ENCODE data around the gene AIG1.

The AIG1 gene

DNA sequence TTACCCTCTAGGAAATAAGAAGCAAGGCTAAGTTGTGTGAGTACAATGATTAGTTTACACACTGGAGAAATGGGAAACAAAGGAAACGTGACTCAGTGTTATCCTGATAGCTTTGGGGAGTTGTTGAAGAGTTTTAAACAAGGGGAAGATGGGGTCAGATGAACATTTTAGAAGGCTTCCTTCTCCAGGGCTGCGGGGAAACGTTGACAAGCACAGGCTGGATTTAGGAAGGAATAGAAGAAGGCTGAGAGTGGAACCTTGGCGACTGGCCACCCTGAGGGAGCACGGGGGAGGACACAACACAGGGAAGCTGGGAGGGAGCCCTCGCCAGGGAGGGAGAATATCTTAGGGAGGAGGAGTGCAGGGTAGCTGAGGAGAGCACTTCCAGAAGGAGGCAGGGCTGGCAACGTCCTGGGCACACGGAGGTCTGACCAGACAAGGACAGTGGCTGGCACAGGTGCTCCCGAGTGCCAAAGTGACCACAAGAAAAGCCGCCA lies 134.7 kb downstream of the AIG1 start:
- no peak for DNase-seq (ENCODE audit: low read depth in 2 of 2)

DNA sequence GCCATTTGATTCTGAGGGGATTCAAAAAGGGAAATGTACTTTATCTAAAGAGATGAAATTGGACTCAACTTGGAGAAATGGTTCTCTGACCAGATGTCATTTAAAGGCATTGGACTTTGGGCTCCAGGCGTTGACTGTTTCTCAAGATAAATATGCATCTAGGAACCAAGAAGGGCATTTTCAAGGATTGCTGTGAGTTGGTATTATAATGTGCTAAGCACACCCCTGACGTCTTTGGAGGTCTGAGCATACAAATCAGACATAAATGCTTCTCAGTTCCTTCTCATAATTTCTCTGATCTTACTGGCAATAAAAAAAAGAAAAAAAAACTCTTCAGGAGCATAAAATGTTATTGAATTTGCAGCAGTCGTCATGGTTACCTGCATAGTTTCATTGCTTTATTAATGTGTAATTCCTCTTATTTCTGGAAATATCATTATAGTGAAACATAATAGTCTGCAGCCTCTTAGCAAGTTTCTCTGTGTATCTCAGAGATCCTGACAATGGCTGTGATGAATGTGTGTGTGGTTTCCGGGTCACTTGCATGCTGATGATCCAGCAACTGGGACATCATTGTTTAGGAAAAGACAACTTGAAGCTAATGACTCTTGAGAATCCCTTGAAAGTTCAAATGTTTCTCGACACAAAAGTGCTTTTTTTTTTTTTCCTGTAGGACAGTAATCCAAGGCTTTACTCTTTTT lies 136.0 kb downstream of the AIG1 start:
- no peak for DNase-seq (ENCODE audit: low read depth in 2 of 2)

DNA sequence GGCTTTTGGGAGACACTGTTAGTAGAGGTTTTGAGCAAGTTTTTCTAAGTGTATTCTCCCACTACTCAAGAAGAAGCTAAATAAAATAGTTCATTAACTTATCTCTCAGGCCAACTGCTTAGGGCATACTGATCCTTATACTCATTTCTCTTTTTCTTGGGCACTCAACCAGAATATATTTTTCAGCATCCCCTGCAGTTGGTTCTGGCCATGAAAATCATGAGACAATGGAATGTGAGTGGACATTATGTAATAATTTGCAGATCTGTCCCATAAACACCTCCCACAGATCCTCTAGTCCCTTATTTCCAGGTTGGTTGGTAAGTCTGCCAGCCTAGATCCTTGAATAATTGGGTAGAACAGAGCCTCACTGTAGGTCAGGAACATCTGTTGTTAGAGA lies 136.7 kb downstream of the AIG1 start:
- DNase-seq (ENCODE audit: low read depth in 2 of 2) = no peak

DNA sequence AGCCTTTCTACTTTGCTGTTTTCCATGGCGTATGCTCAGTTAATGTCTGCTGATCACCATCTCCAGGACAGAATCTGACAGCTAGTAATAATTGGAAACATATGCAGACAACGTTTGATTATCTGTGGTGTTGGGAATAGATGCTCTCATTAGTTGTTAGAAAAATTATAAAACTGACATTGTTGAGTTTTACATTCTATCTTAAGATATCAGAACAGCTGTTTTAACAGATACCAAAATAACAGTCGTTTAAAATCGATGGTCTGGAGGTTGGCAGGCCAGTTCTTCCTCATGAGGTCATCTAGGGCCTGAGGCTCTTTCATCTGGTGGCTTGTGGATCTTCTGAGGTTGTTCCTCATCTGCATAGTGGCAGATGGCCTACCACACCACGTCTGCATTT lies 137.6 kb downstream of the AIG1 start:
- DNase-seq (ENCODE audit: low read depth in 2 of 2) = no peak

DNA sequence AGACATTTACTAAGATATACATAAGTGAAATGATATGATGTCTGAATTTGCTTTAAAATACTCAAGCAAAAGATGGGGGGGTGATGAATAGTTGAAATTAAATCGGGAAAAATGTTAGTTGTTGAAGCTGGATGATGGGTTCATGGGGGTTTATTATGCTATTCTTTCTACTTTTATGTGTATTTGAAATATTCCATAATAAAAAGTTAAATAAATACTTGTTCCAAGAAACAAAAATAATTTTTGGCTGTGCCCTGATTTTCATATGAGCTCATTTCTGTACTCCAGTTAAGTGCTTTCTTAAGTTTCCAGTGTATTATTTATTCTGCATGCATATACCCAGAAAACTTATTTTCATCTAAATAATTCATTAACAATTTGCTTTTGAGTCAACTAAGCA lies 138.6 kb downstream of the AIG1 start:
- DNase-seq (ENCODE audit: low read depth in 2 of 2) = no peak

DNA sequence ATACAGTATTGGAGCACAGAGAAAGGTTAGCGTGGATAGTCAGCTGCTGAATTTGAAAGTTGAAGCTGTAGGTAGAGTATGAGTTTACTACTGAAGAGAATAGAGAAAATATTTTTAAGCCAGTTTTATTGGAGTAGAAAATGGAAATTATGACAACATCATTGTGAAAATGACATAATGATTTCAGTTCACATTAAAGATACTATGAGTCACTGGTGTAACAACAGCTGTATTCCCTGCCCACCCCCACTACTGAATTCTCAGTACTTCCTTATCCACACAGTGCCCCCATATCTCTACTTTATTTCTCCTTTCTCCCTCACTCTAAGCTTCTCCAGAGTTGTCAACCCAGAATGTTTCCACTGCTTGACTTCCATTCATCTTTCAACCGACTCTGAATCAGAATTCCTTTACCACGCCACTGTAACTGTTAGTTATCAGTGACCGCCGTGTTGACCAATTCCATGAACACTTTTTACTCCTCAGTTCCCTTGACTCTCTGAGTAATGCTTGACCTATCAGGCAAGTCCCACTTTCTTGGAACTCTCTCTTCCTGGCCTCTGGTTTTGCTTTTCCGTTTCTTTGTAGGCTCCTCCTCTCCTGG lies 139.6 kb downstream of the AIG1 start:
- DNase-seq (ENCODE audit: low read depth in 2 of 2) = no peak

DNA sequence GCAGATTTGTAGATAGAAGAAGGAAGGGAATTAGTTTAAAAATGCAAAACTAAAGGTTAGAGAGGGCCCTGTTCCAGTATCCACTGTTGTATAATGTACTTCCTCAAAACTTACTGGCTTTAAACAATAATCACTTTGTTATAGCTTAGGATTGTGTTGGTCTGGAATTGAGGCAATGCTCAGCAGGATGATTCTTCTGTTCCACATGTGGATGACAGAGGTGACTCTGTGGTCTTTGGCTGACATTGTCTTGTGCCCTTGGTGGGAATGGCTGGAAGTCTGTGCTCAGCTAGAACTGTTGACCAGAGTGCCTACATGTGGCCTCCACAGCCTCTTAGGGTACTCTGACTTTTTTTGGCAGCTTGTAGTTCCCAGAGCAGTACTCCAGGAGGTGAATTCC lies 143.4 kb downstream of the AIG1 start:
- no peak for DNase-seq (ENCODE audit: low read depth in 2 of 2)

DNA sequence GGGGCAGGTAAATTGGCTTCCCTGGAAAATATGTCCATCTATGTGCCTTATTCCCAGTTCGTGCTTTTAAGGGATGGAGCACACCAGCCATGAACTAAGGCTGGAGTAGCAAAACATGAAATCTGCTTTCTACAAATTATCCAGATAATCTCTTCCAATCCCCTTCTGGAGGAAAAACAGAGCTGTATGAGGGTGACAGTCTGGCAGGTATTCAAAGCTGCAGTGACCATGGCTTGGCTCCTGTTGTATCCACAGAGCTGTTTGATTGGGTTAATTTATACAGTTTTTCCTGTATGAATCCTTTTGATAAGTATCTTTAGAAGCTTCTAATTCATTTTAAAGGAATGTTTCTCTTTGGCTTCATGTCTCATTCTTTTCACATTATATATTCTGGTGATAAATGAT lies 144.4 kb downstream of the AIG1 start:
- no peak for DNase-seq (ENCODE audit: low read depth in 2 of 2)

DNA sequence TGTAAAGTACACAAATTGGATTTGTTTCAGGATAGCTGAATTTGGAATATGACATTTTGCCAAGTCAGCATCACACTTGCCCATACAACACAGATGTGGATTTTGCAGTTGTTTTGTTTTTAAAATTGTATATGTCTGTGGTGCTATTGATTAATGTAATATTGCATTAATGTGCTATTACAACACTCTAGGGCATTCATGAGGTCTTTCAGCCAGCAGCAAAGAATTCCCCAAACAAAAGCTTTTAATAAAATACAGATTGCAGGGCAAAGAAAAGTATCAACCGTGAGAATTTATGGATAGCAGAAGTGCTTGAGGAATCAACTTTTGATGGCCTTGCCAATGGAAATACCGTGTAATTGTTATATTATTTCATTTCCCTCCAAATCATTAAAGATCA lies 144.9 kb downstream of the AIG1 start:
- no peak for DNase-seq (ENCODE audit: low read depth in 2 of 2)

DNA sequence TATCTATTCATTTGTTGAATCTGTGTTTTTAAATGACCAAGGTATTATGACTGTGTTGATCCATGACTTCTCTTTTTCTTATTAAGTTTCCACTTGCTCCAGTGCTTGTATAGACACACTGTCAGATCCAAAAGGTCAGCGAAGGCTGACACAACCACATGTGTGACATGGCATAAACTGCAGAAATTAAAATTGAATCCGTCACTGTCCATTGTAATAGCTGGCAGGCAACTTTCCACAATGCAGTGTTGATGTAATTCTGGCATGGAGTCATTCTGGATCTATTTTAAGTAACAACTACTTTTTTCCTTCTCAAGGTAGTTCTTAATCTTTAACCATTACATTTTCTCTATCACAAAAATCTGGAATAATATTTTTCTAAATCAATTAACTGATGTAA lies 145.3 kb downstream of the AIG1 start:
- DNase-seq (ENCODE audit: low read depth in 2 of 2) = no peak

DNA sequence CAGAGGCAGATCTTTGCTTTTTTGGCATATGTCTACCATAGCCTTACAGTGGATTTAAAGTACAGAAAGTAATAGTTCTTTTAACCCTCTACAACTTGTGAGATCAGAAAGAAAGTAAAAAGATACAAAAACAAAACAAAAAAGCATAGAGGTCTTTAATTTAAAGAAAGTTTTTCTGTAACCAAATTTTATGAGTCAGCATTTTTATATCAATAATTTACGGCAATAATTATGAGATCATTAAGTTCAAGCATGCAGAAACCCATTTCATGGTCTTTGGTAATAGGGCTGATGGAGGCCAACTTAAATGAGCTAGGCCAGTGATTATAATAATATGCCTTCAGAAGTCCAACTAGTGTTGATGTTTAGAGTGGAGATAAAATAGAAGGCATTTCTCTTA lies 145.9 kb downstream of the AIG1 start:
- DNase-seq (ENCODE audit: low read depth in 2 of 2) = no peak

DNA sequence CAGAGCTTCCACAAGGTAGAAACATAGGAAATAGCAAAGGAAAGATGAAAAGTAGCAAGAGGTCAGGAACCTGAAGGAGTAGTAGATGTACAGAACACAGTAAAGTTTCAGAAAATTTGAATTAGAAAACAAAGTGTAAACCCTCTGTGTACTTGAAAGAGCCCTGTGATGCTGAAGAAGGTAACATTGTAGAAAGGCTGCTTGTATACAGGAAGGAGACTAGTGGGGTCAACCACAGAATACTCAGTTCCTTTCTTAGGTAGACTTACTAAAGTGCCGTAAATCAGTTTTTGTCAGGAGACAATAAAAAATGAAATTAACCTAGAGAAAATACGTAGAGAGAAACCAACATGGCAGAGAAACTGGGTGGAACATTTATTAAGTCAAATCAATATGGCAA lies 149.7 kb downstream of the AIG1 start:
- no peak for DNase-seq (ENCODE audit: low read depth in 2 of 2)

DNA sequence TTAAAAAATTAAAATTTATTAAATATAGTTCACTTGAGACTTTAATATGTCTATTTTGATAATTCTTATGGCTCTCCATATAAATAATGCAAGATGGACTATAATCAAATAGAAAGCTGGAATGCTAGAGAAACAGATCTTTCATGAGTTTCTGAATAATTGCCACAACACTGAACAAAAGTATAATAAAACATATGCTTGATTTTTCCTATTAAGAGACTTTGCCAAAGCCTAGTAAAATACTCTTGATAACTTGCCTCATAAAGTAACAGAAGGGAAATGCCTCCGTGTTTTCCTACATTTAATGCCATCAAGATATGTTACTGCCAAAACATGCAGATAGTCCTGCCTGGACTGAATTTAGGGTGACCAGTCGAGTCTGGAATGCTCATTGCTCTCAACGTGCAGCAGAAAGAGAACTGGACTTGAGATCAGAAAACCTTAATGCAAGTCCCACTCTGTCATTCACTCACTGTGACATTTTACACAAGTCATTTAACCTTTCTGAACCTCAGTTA lies 153.2 kb downstream of the AIG1 start:
- no peak for DNase-seq (ENCODE audit: low read depth in 2 of 2)

DNA sequence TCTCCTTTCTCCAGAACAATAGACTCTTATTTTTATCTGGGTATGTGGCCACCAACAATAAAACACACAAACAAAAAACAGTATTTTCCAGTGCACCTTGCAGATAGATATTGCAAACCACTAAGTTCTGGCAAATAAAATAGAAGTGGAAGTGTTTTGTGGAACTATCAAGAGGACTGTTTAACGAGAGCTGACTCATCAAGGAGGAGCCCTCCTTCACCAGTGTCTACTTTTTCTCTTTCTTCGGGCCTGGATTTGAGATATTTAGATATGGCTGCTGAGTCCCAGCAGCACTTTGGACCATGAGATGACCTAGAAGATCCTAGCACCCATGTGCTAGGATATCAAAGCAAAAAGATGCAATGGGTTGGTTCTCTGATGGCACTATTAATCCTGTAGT lies 154.7 kb downstream of the AIG1 start:
- no peak for DNase-seq (ENCODE audit: low read depth in 2 of 2)

DNA sequence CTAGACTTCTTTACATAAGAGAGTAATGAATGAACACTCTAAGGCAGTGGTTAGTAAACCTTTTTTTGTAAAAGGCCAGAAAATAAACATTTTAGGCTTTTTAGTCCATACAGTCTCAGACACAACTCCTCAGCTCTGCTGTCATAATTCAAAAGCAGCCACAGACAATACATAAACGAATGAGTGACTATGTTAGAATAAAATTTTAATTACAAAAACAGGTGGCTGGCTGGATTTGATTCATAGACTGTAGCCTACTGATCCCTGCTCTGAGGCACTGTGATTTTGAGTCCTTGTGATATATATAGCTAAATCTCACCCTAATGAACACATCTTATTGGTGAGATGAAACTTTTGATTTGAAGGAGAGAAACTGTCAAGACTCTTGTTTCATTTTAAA lies 155.1 kb downstream of the AIG1 start:
- DNase-seq (ENCODE audit: low read depth in 2 of 2) = no peak

DNA sequence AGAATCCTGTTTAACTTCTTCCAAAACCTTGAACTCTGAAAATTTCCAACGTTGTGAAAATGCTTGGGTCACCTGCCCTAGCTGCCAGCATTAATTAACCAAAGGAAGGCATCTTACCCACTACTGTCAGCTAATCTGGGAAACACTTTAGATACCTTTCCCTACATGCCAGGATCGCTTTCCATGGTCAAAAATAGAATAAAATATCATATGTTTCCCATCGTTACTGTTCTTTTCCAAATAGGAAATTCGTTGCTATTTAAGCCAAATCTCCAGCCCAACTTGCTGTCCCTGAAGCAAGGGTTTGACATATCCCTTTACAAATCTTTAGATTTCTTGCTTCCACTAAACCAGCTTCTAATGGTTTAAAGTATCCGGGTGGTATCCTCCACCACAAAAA lies 157.5 kb downstream of the AIG1 start:
- no peak for DNase-seq (ENCODE audit: low read depth in 2 of 2)

DNA sequence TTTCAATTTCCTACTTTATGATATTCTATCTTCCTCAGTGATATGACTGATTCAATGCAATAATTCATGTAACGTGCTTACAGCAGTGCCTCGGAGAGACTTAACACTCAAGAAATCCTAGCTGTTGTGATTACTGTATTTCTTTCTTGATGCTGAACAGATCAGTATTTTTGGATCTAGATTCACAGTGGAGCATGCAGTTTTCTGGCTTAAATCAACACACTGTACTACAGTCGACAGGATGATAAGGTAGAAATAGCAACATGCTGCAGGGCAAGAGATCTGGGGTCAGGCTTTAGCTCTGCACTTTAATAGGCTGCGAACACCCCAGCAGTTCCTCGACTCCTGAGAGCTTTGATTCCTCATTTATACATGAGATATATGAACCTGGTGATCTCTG lies 161.0 kb downstream of the AIG1 start:
- no peak for DNase-seq (ENCODE audit: low read depth in 2 of 2)

DNA sequence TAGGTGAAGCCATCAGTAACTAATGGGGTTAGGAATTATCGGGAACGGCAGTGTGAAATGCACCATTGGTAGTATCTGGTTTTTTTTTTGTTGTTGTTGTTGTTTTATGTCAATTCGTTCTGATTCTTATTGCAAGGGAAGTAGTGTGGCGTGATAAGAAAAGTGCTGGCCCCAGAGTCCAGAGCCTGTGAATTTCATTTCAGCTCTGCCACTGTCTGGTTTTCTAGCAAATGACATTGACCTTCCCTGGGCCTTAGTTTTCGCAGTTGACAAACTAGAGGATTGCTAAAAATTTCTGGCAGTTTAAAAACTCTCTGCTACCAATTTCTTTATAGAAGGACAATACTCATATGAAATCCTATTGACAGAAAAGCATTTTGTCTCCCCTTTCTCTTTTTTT lies 161.6 kb downstream of the AIG1 start:
- DNase-seq (ENCODE audit: low read depth in 2 of 2) = no peak

DNA sequence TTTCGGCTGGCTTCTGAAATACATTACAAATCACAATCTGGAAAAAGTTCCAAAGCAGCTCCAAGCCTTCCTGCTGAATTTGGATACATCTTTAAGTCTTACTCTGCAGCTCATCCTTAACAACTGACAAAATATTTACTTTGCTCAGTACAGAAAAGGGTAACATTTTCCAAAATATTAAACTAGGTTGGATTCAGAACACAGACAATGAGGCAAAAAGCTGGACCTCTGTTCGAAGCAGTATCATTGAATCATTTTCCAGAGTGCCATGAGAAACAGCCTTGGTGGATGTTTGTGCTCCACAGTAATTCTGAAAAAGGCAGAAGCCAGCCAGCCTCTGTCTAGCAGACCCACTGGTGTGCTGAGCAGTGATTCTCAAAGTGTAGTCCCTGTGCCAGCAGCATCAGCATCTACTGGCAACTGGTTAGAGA lies 162.1 kb downstream of the AIG1 start:
- no peak for DNase-seq (ENCODE audit: low read depth in 2 of 2)

DNA sequence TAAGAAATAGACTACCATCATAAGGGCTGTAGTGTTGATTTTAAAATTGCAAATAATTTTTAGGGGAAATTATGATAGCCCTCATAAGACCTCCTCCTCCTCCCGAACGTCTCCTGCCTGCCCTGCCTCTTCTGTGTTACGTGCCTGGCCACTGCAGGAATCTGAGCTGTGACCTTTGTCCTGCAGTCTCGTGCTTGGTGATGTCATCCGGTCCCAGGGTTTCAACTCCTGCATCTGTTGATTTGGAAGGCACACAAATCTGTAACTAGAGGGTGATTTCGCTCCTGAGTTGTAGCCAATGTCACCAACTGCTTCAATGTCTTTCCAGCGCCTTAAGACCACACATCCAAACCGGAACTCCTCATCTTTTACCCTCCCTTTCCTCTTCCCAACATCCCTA lies 163.2 kb downstream of the AIG1 start:
- no peak for DNase-seq (ENCODE audit: low read depth in 2 of 2)

DNA sequence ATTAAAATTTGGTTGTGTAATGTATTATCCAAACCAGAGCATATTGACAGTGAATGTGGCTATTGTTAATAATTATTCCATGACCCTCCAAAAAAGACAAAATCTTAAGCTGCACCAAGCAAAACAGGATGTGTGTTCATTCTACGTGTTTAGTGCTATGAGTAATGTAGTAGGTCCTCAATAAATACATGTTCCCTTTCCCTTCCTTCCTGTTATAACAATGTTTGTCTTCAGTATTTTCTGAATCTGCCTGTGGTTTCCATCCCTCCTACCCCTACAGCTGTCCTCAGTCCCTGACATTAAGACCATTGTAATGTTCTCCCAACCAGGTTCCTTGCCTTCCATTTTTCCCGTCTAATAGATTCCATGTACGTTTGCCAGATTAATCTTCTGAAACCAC lies 163.8 kb downstream of the AIG1 start:
- DNase-seq (ENCODE audit: low read depth in 2 of 2) = no peak

DNA sequence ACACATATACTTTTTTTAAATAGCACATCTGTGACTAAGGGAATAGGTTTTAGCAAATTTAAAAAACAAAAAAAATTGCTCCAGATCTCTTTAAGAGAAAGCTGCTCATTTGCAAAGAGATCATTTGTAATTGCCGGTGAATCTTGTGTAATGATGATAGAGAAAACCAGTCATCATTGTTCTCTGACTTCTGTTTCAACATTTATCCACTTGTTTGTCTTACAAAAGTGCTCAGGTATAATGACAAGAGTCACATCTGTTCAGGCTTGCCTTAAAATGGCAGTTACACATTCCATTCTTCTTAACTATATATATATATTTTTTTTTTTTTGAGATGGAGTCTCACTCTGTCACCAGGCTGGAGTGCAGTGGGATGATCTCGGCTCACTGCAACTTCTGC lies 165.2 kb downstream of the AIG1 start:
- DNase-seq (ENCODE audit: low read depth in 2 of 2) = no peak

DNA sequence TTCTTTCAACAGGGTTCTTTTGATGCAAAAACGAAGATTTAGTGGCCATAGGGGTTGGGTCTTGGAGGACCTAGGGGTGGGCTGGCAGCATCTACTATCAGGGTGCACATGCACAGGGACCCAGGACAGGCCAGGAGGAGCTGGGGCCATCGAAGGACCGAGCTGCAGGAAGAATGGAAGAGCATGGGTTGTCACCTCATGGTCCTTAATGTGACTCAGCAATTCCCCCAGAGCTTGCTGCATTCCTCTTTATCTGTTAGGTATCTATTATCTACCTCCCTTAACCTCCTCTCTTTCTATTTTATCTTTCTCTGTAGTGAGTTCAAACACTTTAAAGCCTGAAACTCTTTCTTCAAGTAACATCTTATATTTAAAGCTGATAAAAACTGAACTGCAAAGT lies 167.0 kb downstream of the AIG1 start:
- DNase-seq (ENCODE audit: low read depth in 2 of 2) = no peak

DNA sequence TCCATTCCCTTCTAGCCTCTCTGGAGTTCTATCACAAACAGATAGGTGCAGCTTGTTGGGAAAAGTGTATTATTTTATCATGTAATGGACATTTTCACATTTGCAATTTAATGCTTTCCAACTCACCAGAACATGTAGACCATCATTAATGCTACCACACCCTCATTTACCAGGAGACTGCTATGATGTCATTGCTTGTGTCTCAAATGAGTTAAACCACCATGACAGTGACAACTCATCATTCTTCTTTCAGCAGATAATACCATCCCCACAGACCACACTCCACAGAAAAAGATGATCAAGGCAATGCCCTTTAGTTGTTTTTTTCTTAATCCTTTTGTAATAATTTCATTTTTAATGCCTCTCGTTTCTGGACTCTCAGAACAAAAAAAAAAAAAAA lies 168.7 kb downstream of the AIG1 start:
- DNase-seq (ENCODE audit: low read depth in 2 of 2) = no peak
